ENCODE measurements around the gene ZDHHC22. TPM values are rescaled to one million over a fixed set of nuclear protein-coding genes. Genes with fewer than 3 reads are reported as not detected.

Gene ZDHHC22
- total RNA-seq, 1 donor from 2014 or later: not detected

GRCh38 chr14:77116172-77116817, 25.3 kb downstream of the ZDHHC22 start:
- no peak for DNase-seq (ENCODE audit: low spot score)
- no peaks in the 10 kb centered on the region for H3K9me3 Mint-ChIP-seq
- no peaks in the 10 kb centered on the region for H3K27me3 Mint-ChIP-seq (ENCODE audit: insufficient read depth)
- intact Hi-C loops (cut with micrococcal nuclease): no loop called here
- no peak overlapping the region for H3K27ac Mint-ChIP-seq
- peaks cover 9% of the 10 kb centered on the region for H3K4me1 Mint-ChIP-seq (ENCODE audit: low read depth)
- H3K4me3 Mint-ChIP-seq: no peak overlapping the region
- peaks cover 14% of the 10 kb centered on the region for H3K36me3 Mint-ChIP-seq (ENCODE audit: low read depth)

- peaks cover 17% of the 10 kb centered on the region for H3K36me3 Mint-ChIP-seq (ENCODE audit: low read depth)
- H3K4me3 Mint-ChIP-seq: no peak overlapping the region
- H3K27ac Mint-ChIP-seq: no peak overlapping the region
- H3K27me3 Mint-ChIP-seq (ENCODE audit: insufficient read depth): no peaks in the 10 kb centered on the region
- H3K9me3 Mint-ChIP-seq: no peaks in the 10 kb centered on the region
- intact Hi-C loops (cut with micrococcal nuclease): no loop called here
- no peak for DNase-seq (ENCODE audit: low spot score)
- H3K4me1 Mint-ChIP-seq (ENCODE audit: low read depth): no peaks in the 10 kb centered on the region
Measured at GRCh38 chr14:77114609-77115008, 27.0 kb downstream of the ZDHHC22 start.

GRCh38 chr14:77113644-77114043, 27.9 kb downstream of the ZDHHC22 start:
- intact Hi-C loops (cut with micrococcal nuclease): no loop called here
- Mint-ChIP-seq H3K4me3 (no peak overlapping the region), H3K36me3 (ENCODE audit: low read depth) (peaks cover 21% of the 10 kb centered on the region), H3K4me1 (ENCODE audit: low read depth) (no peaks in the 10 kb centered on the region), H3K9me3 (no peaks in the 10 kb centered on the region), H3K27me3 (ENCODE audit: insufficient read depth) (no peaks in the 10 kb centered on the region), H3K27ac (no peak overlapping the region)
- no peak for DNase-seq (ENCODE audit: low spot score)

GRCh38 chr14:77111021-77111420, 30.6 kb downstream of the ZDHHC22 start:
- Mint-ChIP-seq H3K36me3 (ENCODE audit: low read depth) (peaks cover 28% of the 10 kb centered on the region), H3K4me1 (ENCODE audit: low read depth) (no peaks in the 10 kb centered on the region), H3K4me3 (no peak overlapping the region), H3K27ac (no peak overlapping the region), H3K27me3 (ENCODE audit: insufficient read depth) (no peaks in the 10 kb centered on the region), H3K9me3 (no peaks in the 10 kb centered on the region)
- DNase-seq (ENCODE audit: low spot score): no peak
- intact Hi-C loops (cut with micrococcal nuclease): no loop called here

GRCh38 chr14:77110286-77110685, 31.3 kb downstream of the ZDHHC22 start:
- Mint-ChIP-seq H3K27me3 (ENCODE audit: insufficient read depth) (no peaks in the 10 kb centered on the region), H3K27ac (no peak overlapping the region), H3K36me3 (ENCODE audit: low read depth) (peaks cover 27% of the 10 kb centered on the region), H3K4me1 (ENCODE audit: low read depth) (no peaks in the 10 kb centered on the region), H3K4me3 (no peak overlapping the region), H3K9me3 (no peaks in the 10 kb centered on the region)
- intact Hi-C loops (cut with micrococcal nuclease): no loop called here
- no peak for DNase-seq (ENCODE audit: low spot score)

GRCh38 chr14:77109656-77110055, 31.9 kb downstream of the ZDHHC22 start:
- no peaks in the 10 kb centered on the region for H3K9me3 Mint-ChIP-seq
- intact Hi-C loops (cut with micrococcal nuclease): no loop called here
- H3K4me1 Mint-ChIP-seq (ENCODE audit: low read depth): no peaks in the 10 kb centered on the region
- no peak for DNase-seq (ENCODE audit: low spot score)
- H3K36me3 Mint-ChIP-seq (ENCODE audit: low read depth): peaks cover 26% of the 10 kb centered on the region
- no peak overlapping the region for H3K27ac Mint-ChIP-seq
- no peaks in the 10 kb centered on the region for H3K27me3 Mint-ChIP-seq (ENCODE audit: insufficient read depth)
- H3K4me3 Mint-ChIP-seq: no peak overlapping the region

GRCh38 chr14:77108753-77109152, 32.8 kb downstream of the ZDHHC22 start:
- intact Hi-C loops (cut with micrococcal nuclease): no loop called here
- Mint-ChIP-seq H3K9me3 (no peaks in the 10 kb centered on the region), H3K27me3 (ENCODE audit: insufficient read depth) (no peaks in the 10 kb centered on the region), H3K4me1 (ENCODE audit: low read depth) (no peaks in the 10 kb centered on the region), H3K4me3 (no peak overlapping the region), H3K36me3 (ENCODE audit: low read depth) (peaks cover 21% of the 10 kb centered on the region), H3K27ac (no peak overlapping the region)
- DNase-seq (ENCODE audit: low spot score): no peak

- Mint-ChIP-seq H3K27me3 (ENCODE audit: insufficient read depth) (no peaks in the 10 kb centered on the region), H3K36me3 (ENCODE audit: low read depth) (peaks cover 21% of the 10 kb centered on the region), H3K4me3 (no peak overlapping the region), H3K4me1 (ENCODE audit: low read depth) (no peaks in the 10 kb centered on the region), H3K9me3 (no peaks in the 10 kb centered on the region), H3K27ac (no peak overlapping the region)
- intact Hi-C loops (cut with micrococcal nuclease): no loop called here
- DNase-seq (ENCODE audit: low spot score): no peak
Measured at GRCh38 chr14:77107228-77107627, 34.4 kb downstream of the ZDHHC22 start.

- Mint-ChIP-seq H3K4me3 (no peak overlapping the region), H3K27me3 (ENCODE audit: insufficient read depth) (no peaks in the 10 kb centered on the region), H3K36me3 (ENCODE audit: low read depth) (peaks cover 19% of the 10 kb centered on the region), H3K4me1 (ENCODE audit: low read depth) (no peaks in the 10 kb centered on the region), H3K27ac (no peak overlapping the region), H3K9me3 (no peaks in the 10 kb centered on the region)
- no peak for DNase-seq (ENCODE audit: low spot score)
- intact Hi-C loops (cut with micrococcal nuclease): no loop called here
Measured at GRCh38 chr14:77106666-77107065, 34.9 kb downstream of the ZDHHC22 start.

GRCh38 chr14:77105145-77105939, 36.2 kb downstream of the ZDHHC22 start:
- H3K27me3 Mint-ChIP-seq (ENCODE audit: insufficient read depth): no peaks in the 10 kb centered on the region
- DNase-seq (ENCODE audit: low spot score): no peak
- no peak overlapping the region for H3K4me3 Mint-ChIP-seq
- H3K27ac Mint-ChIP-seq: no peak overlapping the region
- intact Hi-C loops (cut with micrococcal nuclease): no loop called here
- H3K36me3 Mint-ChIP-seq (ENCODE audit: low read depth): peaks cover 16% of the 10 kb centered on the region
- no peaks in the 10 kb centered on the region for H3K9me3 Mint-ChIP-seq
- peaks cover 6% of the 10 kb centered on the region for H3K4me1 Mint-ChIP-seq (ENCODE audit: low read depth)

GRCh38 chr14:77104393-77104792, 37.2 kb downstream of the ZDHHC22 start:
- no peak overlapping the region for H3K27ac Mint-ChIP-seq
- no peaks in the 10 kb centered on the region for H3K27me3 Mint-ChIP-seq (ENCODE audit: insufficient read depth)
- no peak for DNase-seq (ENCODE audit: low spot score)
- H3K4me1 Mint-ChIP-seq (ENCODE audit: low read depth): peaks cover 10% of the 10 kb centered on the region
- intact Hi-C loops (cut with micrococcal nuclease): no loop called here
- peaks cover 16% of the 10 kb centered on the region for H3K36me3 Mint-ChIP-seq (ENCODE audit: low read depth)
- H3K4me3 Mint-ChIP-seq: no peak overlapping the region
- no peaks in the 10 kb centered on the region for H3K9me3 Mint-ChIP-seq

- no peak overlapping the region for H3K4me3 Mint-ChIP-seq
- no peaks in the 10 kb centered on the region for H3K9me3 Mint-ChIP-seq
- peaks cover 16% of the 10 kb centered on the region for H3K36me3 Mint-ChIP-seq (ENCODE audit: low read depth)
- no peaks in the 10 kb centered on the region for H3K27me3 Mint-ChIP-seq (ENCODE audit: insufficient read depth)
- H3K27ac Mint-ChIP-seq: no peak overlapping the region
- DNase-seq (ENCODE audit: low spot score): no peak
- peaks cover 15% of the 10 kb centered on the region for H3K4me1 Mint-ChIP-seq (ENCODE audit: low read depth)
- intact Hi-C loops (cut with micrococcal nuclease): no loop called here
Measured at GRCh38 chr14:77103951-77104350, 37.6 kb downstream of the ZDHHC22 start.

- Mint-ChIP-seq H3K4me1 (ENCODE audit: low read depth) (peaks cover 18% of the 10 kb centered on the region), H3K27ac (no peak overlapping the region), H3K9me3 (no peaks in the 10 kb centered on the region), H3K27me3 (ENCODE audit: insufficient read depth) (no peaks in the 10 kb centered on the region), H3K36me3 (ENCODE audit: low read depth) (peaks cover 12% of the 10 kb centered on the region), H3K4me3 (no peak overlapping the region)
- intact Hi-C loops (cut with micrococcal nuclease): no loop called here
- DNase-seq (ENCODE audit: low spot score): no peak
Measured at GRCh38 chr14:77103475-77103874, 38.1 kb downstream of the ZDHHC22 start.
